ENCODE measurements around the gene SMAP2.
A peak's percentile ranks its signal among the peaks of the same experiment; 100 is the strongest.

The SMAP2 gene

GRCh38 chr1:40422630-40423263 is 49.2 kb downstream of the SMAP2 start:
- no peak for DNase-seq

- no peak for DNase-seq
Observed at GRCh38 chr1:40423264-40423642, 49.7 kb downstream of the SMAP2 start.

GRCh38 chr1:40423951-40424618 is 50.6 kb downstream of the SMAP2 start:
- no peak for DNase-seq

GRCh38 chr1:40425198-40425597 is 51.7 kb downstream of the SMAP2 start:
- DNase-seq: no peak

- no peak for DNase-seq
Observed at GRCh38 chr1:40431385-40431784, 57.9 kb downstream of the SMAP2 start.

- no peak for DNase-seq
Observed at GRCh38 chr1:40432644-40433390, 59.3 kb downstream of the SMAP2 start.

- DNase-seq: no peak
Observed at GRCh38 chr1:40435471-40435870, 61.9 kb downstream of the SMAP2 start.

- no peak for DNase-seq
Observed at GRCh38 chr1:40435876-40436275, 62.3 kb downstream of the SMAP2 start.

GRCh38 chr1:40438391-40439015 is 65.0 kb downstream of the SMAP2 start:
- peak; percentile 17 for DNase-seq

GRCh38 chr1:40439247-40439646 is 65.7 kb downstream of the SMAP2 start:
- no peak for DNase-seq

GRCh38 chr1:40449684-40450494 is 76.4 kb downstream of the SMAP2 start, which contains the start of gene ZFP69B:
TSS of gene ZFP69B (plus strand) at chr1:40450476. CDS start at chr1:40450962, 486 bp downstream.
- DNase-seq: peak; percentile 95

GRCh38 chr1:40450495-40451237 is 77.1 kb downstream of the SMAP2 start:
- peak; percentile 89 for DNase-seq

- DNase-seq: no peak
Observed at GRCh38 chr1:40451238-40451585, 77.7 kb downstream of the SMAP2 start.

- DNase-seq: no peak
Observed at GRCh38 chr1:40454873-40455272, 81.3 kb downstream of the SMAP2 start.

- no peak for DNase-seq
Observed at GRCh38 chr1:40462956-40463590, 89.5 kb downstream of the SMAP2 start.

- no peak for DNase-seq
Observed at GRCh38 chr1:40469327-40469726, 95.8 kb downstream of the SMAP2 start.

All from stimulated activated CD4-positive, alpha-beta T cell treated with anti-CD3 and anti-CD28 coated beads, Interleukin-15, amount 100 ng/mL, for 24 hours (primary cell).